Glomerular visceral epithelial cell (primary cell): ENCODE data around the gene LSAMP.
"Not testable (repeated sequence)": the region's sequence is repeated elsewhere in the genome, so short reads cannot be mapped to it uniquely, and the experiment has no call there.

Experiments
- DNase-seq: peaks from one replicate; pipeline ENCODE4 v3.0.0-alpha.2; 2016; ENCODE audit errors: extremely low spot score

The LSAMP gene

DNA sequence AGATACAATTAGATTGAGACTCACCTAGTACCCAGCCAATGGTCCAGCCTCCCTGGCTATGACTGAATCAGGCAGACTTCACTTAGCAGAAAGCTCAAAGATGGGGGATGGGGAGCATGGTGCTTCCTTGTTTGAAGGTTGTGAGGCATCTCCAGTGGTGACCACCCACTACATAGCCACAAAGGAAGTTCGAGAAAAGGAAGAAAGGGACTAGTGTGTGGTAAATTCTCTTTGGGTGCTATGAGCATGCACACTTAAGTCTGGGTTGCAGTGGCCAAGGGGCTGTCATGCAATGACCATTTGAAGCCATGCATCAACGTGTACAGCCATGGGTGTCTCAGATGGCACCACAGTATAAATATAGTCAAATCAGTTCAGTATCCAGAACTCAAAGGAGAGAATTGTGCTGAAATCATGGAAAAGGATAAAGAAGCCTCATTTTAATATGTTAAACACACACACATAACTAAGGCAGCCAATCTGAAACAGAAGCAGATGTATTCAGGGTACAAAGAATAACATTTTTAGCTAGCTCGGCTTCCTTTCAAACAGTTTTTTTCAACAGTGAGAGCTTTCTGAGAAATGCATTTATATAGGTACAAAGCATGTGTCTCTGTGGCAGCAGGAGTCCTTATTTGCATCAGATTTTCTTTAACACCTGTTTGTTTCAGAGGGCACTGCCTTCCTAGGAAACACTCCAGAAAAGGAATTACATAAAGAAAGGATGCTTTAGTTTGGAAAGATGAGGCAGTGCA is 546.5 kb downstream of the LSAMP start:
- no peak for DNase-seq

DNA sequence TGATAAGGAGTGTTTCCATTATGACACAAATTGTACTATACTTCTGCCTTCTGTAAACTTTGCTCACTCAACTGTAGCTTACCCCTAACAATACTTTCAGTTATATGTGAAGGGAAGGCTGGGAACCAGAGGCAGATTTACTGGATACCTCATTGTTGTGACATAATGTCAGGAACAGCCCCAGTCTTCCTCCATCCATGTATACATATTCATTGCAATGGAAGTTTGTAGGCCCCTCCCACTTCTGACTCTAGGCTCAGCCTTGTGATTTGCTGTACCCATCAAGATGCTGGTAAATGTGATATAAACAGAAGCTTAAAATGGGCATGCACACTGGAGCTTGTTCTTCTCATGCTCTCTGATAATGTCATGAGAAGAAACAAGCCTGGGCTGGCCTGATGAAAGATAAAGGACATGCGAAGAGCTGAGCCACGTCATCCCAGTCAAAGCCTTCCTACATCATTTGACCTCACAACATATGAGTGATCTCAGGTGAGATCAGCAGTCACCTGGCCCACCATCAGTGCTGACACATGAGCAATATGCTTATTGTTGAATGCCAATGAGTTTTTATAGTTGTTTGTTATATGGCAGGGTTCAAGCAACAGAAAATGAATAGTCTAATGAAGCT is 554.2 kb downstream of the LSAMP start:
- no peak for DNase-seq

DNA sequence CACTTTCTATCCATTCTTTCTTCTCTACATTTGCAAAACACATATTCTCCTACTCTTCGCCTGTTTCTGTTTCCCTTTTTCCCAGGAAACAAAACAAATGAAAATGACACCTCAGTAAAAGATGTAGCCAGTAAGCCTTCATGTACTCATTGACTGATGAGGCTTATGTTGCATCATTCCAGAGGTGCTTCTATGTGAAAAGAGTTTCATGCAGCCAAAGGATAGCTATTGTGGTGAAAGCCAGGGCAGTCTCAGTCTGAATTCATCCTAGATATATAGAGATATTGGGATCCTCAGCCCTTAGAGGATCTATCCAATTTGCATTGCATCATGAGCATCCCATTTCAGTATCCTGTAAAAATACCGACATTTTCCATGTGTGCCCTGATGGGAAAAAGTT is 554.7 kb downstream of the LSAMP start:
- no peak for DNase-seq

DNA sequence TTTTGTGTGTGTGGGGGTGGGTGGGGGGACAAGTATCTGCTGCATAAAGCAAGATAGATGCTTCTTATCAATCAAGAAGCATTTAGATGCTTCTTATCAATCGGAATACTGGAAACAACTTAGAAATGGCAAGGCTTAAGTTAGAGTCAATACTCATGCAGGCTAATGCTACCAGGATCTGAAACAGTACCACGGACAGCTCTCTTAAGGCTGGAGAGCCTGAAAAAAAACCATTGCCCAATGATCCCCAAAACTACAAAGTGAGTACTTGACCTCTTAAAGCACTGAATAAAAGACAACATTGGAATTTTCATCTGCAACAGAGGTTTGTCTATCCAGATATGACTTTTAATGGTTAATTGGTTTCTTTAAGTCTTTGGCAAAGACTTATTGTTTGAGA is 559.7 kb downstream of the LSAMP start:
- no peak for DNase-seq

DNA sequence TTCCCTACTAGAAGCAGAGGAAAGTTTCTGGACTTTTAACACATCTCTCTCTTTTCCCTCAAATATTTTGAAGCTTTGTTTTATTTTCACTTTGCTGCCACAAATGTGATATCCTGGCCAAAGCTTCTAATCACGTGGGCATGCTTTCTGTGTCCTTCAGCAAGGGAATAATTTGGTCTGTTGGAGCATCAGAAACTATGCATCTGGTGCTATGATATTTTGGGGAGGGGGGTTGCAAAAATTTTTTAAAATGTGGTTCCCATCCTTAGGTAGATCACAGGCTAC is 567.7 kb downstream of the LSAMP start:
- no peak for DNase-seq

DNA sequence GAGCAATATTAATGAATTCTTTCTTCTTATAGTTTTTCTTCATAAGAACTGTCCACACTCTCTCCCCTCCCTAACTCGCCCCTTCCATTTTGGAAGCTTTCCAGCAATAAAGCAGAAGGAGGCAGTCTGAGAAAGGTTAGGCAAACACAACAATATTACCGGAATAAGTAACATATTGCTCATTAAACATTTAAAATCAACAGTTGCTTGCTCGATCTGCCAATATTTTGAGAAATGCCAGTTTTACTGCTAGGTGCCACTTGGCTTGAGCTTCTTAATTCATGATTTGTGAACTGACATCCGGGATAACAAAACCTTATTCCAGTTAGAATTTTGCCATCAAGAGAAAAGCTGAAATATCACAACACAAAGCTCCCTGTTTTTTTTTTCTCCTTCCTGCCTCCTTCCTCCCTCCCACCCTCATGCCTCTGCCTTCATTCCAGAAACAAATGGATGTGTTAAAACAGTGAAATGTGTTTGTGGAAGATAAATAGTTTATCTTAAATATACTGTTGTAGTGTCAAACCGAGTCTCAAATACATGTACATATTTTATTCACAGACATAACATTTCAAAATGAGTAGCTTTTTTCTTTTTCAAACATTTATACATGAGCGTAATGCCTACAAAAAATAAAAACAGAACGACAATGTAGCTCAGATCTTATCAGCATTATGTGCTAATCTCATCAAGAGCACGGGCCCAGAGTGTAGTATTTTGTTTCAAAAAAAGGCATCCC is 568.2 kb downstream of the LSAMP start:
- no peak for DNase-seq

DNA sequence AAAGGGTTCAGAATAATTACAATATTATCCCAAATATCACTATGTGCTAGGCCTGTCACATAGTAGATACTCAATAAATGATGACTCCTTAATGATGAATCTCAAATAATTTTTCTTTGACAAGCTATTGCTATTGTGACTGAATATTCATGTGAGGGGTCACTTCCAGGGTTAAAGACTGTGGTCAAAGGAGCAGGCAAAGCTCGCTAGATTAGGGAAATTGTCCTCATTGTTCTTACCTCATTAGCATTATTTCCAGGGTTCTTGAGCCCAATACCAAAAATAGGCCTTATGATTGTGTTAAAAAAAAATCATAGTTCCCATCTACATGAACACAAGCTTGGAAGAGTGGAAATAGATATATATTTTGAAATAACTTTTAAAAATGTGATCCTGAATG is 569.8 kb downstream of the LSAMP start:
- no peak for DNase-seq

DNA sequence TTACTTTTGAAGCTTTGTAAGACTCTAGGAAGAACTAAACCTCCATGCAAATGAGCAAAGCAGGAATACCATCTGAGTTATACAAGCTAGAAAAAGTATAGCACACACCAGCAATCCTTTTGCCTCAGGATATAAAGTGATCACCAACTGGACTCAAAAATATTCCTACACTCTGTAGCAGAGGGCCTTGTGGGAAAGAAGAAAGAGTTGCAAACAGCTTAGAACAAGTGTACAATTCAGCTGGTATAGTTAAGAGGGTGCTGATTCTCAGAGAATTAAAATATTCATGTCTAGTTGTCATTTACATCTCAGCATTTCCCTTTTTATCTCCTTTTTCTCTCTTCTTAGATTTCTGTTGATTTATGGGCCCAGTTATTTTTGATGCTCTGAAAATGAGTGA is 573.6 kb downstream of the LSAMP start:
- no peak for DNase-seq

DNA sequence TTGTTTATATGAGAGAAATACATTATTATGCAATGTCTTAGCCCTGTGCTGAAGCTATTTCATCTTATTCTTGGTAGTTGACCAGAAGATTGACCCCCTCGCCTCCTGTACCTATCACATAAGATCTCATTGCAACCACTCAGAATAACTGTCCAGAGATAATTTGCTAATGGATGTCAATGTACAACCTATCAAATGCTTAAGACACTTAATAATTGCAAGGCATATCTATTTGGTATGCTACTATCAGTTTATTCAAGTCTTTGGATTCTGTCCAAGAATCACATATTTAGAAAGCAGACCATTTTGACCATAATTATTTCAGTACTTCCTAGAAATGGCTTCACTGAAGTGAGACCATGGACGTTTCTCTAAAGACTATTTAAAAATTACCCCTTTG is 580.4 kb downstream of the LSAMP start:
- no peak for DNase-seq

DNA sequence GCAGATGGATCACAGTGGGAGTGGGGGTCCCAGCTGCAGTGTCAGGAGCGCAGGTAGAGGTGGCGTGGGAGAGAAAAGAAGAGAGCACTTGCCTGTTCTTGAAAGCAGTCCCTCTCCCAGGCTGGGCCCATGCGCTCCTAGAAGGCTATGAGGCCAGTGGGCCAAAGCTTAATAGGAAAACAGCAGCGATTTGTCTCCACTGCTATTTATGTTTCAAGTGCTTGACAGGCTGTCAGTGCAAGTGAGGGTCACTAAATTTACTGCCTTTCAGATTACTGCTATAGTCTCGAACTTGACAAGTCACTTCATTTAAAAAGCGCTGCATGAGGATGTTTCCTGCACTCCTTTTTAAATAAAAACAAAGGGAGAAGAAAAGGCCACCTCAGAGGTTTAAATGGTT is 582.4 kb downstream of the LSAMP start:
- no peak for DNase-seq

DNA sequence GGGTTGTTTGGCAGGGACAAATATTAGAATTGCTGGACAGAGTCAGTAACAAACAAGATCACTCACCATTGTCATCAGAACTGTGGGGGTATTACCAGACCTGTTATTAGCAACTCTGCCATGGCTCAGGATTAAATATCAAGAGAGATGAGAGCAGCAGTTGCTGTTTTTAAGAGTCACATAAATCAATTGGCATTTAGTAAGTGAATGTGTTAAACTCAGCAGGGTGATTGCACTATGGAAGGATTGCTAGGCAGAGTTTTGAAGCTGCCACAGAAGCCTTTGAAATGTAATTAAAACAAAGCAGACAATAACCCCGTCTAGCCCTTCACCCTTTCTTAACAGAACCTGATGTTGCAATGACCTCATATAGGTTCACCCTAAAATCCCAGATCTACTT is 583.2 kb downstream of the LSAMP start:
- DNase-seq: no peak

DNA sequence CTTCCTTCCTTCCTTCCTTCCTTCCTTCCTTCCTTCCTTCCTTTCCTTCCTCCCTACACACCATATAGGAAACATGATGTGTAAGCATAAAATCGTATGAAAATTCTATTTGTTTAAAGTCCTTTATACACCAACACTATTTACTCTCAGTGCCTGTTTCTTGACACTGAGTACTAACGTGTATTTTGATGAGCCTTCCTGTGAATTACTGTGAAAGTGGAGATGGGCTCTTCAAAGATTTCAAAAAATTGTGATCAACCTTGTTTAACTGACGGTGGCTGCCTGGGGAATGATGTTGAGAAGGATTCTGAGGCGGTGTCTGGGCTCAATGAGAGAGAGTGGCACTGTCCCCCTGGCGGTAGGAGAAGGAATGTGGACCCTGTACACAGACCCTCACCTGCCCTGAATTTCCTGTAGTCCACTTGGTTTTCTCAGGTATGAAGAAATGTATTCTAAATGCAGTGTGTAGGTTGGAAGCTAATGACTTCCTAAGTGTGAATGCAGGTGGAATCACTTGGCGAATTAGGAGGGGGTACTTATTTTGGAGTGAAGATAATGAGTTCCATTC is 584.0 kb downstream of the LSAMP start:
- DNase-seq: no peak

DNA sequence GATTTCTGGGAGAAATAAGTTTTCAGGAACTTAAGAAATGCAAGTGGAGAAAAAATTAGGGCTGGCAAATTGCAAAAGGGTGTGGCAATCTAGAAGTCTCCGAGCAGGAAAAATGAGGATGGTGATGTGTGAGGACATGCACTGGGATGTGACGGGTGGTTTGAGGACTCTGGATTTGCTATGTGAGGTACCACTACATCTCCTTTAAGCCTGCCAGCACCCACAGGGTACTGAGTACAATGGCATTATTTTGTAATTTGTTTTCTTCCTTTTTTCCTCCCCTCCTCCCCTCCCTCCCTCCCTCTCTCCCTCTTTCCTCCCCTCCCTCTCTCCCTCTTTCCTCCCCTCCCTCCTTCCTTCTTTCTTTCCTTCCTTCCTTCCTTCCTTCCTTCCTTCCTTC is 584.5 kb downstream of the LSAMP start:
- no peak for DNase-seq

DNA sequence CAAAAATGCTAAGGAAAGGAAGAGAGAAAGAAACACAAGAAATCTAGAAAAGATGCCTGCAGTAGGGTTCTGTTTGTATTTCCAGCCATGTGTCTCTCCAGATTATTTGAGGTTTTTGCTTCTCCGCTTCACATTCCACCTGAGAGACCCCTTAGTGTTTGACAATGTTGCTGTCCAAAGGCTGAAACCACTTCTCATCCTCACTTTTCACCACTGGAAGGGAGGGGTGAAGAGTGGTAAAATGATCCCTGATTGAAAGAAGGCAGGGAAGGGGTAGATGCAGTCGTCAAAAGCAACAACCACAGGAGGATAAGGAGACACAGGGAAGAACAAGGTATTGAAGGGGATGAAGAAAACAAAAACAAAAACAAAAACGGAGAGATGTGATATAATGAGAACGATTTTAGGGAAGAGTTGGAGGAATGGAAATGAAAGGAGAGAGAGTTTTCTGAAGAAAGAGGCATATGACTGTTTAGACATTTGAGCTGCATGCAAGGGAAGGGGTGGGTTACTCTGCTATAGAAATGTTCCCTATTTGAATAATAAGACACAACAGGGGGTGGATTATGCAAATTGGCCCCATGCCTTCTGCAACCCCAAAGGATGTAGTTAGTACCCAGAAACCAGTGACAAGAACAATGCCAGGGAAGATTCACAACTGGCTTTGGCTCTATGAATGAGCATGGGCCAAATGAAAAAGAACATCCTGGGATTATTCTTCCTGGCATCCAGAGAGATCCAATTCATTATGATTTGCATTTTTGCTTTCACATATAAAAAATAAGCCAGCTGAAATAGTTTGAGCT is 586.1 kb downstream of the LSAMP start:
- no peak for DNase-seq

DNA sequence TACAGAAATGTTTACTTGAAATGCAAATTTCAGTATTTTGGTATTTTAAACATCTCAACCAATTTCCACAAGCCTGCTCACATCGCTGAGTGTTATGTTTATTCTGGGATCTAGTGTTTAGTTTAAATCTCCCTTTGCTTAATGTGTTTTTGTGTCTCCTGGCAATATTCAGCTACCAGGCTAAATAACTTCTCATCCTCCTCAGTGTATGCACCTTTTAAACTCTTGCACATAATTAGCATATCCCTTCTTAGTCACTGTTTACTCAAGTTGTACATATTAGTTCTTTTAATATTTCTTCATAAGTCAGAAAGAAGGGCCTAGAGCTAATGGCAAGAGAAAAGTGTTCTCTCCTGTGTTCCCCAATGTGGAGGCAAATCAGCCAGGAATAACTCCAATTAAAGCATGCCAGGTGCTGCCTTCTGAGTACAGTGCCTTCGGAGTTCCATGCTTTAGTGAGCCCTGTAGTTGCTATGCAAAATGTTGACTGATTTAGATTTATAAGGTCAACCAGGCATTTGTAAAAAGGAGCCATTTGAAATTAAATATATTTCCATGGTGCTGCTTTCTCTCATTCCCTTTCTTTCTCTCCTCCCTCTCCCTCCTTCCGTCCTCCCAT is 587.7 kb downstream of the LSAMP start:
- no peak for DNase-seq

DNA sequence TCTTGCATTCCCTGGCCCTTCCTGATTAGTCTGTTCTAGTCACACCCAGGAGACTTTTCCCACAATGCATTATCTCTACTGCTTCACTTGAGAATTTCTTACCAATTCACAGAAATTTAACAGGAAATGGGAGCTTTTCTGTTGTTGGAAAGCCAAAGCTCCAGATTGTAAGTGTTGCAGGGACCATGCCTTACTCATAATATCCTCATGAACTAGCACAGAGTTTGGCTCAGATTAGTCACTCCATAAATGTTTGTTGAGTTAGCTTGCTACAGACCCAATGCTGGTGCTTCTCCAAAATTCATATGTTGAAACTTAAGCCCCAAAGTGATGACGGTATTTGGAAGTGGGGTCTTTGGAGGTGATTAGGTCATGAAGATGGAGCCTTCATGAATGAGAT is 589.4 kb downstream of the LSAMP start:
- no peak for DNase-seq

DNA sequence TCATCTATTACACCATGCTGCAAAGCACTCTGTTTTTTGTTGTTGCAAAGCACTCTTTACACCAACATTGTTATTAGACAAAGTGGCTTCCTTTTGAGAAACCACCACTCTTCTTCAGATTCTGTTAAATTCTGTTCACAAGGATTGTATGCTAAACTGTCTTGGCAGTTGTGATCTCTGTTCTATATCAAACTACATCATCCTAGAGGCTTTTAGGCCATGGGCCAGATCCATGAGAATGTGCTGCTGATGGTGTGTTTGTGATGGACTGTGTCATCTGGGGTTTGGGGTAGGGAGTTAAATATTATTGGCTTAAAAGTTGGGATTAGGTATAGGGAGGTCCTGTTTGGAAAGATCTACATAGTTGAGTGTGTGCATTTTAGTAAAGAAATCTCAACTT is 592.2 kb downstream of the LSAMP start:
- no peak for DNase-seq

DNA sequence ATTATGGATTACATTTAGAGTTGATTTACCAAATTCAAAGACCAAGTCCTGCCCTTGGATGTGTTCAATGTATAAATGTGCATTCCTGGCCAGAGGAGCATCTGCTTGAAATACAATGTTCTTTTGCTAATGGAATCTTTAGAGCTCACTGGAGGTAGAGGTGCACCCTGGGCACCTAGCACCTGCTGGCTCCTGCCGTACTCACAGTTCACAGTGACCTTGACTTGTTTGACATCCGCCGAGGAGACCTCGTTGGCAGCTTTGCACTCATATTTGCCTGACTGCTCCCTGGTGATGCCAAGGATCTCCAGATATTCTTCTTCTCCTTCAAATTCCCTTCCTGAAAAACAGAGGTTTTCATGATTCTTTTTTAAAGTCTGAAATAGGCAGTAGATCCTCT is 593.0 kb downstream of the LSAMP start:
- DNase-seq: no peak

DNA sequence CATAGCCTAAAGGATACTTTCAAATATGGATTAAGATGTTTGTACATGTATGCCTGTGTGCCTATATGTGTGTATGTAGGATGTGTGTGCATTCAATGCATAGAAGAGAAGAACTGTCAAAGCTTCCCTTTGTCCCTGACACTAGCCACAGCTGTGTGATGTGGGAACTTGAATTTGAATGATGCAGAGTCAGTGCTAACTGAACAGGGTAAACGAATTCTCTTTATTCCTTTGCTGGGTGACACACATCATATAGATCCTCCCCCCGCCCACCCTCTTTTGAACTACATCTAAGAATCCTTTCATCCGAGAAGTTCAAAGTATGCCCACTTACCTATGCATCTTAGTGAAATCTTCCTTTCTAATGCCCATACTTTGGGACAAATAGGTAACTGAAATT is 593.7 kb downstream of the LSAMP start:
- DNase-seq: no peak

DNA sequence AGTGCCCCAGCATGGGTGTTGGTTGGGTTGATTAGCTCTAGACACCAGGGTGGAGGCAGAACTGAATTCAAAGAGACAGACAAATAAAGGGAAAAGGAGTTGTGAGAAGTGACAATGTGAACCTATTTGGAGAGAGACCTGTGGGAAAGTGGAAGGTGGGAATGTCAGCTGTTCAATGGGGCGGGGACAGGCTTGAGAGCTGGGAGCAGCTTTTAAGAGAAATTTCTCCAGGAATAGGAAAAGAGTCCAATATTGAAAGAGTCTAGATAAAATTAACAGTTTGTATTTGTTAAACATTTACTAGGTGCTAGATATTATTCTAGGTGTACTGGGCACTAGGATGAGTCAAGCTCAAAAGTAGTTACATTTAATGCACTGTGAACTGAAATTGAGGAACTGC is 596.6 kb downstream of the LSAMP start:
- no peak for DNase-seq

DNA sequence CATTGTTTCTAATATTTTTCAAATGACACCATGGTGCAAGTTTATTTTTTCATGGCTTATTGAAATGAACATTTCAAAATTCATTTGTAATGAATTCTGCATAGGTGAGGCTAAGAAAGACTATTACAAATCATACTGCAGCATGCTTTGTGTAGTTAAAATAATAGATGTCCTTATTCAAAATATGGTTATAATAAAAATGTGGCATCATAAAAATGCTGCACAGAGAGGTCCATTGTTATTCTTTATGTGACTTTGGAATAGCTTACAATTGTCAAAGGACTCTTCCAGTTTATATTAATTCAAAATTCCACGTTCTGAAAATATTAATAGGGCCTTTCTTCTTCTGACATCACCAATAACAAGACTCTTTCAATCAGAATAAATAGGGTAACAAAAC is 599.3 kb downstream of the LSAMP start:
- no peak for DNase-seq

DNA sequence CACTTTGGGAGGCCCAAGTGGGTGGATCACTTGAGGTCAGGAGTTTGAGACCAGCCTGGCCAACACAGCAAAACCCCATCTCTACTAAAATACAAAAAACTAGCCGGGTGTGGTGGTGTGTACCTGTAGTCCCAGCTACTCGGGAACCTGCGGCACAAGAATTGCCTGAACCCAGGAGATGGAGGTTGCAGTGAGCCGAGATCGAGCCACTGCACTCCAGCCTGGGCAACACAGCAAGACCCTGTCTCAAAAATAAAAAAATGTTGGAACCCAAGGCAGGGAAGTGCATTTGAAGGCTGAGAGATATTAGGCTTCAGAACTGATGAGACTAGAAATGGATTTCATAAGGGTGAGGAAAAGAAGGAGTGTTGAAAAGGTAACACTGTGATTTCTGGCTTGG is 600.6 kb downstream of the LSAMP start:
- DNase-seq: not testable (repeated sequence)
